COR-L47 (cell line): Measurements from ENCODE around the gene SULF2.
A peak's percentile ranks its signal among the peaks of the same experiment; 100 is the strongest.

ENCODE experiments used
- DNase-seq: peaks from one replicate; lab custom pipeline; 2025; lab: John Stamatoyannopoulos, UW

Gene SULF2

DNA sequence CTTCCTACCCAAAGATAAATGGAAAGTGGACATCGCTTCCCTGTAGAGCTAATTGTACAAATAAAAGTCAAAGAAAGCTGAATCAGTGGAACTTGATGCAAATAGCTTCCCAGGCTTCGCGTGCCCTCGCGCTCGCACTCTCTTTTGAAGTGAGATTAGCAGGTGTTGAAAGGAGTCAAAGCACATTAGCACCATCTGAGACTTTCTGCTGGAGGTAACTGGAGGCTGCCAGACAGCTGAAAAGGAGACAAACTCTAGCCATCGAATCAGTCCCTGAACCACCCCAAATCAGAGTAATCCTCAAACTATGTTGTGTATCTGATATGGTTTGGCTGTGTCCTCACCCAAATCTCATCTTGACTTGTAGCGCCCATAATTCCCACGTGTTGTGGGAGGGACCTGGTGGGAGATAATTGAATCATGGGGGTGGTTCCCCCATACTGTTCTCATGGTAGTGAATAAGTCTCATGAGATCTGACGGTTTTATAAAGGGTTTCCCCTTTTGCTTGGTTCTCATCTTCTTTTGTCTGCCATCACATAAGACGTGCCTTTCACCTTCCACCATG lies 23.7 kb downstream of the SULF2 start:
- DNase-seq = no peak

DNA sequence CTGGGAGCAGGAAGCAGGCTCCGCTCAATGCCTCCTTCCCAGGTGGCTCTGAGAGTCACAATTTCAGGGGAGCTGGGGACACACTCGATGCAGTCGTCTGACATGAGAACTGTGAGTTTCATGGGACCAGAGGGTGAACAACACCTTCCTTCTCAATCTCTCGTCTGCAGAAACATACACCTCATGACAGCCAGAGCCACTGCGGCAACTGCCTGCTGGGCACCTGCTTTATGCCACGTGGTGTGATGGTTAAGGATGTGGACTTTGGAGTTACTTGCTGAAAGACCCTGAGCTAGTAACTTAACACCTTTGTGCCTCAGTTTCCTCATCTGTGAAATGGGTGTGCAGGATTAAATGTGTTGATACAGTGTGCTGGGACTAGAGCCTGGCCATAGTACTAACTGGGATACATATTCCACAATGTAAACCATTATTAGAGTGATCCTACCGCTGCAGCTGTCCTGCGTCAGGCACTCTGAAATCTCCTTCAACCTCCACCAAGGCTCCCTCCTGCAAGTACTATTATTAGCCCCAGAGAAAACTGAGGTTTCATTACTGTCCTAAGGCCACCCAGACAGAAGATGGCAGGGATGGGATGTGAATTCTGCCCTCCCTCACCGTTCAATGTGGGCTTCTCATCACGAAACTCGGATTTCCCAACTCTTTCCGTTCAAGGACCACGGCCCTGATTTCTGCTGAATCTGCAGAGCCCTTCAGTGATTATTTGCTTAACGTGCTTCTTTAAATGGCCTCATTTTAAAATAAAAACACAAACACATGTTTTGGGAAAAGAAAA lies 24.4 kb downstream of the SULF2 start:
- DNase-seq = no peak

DNA sequence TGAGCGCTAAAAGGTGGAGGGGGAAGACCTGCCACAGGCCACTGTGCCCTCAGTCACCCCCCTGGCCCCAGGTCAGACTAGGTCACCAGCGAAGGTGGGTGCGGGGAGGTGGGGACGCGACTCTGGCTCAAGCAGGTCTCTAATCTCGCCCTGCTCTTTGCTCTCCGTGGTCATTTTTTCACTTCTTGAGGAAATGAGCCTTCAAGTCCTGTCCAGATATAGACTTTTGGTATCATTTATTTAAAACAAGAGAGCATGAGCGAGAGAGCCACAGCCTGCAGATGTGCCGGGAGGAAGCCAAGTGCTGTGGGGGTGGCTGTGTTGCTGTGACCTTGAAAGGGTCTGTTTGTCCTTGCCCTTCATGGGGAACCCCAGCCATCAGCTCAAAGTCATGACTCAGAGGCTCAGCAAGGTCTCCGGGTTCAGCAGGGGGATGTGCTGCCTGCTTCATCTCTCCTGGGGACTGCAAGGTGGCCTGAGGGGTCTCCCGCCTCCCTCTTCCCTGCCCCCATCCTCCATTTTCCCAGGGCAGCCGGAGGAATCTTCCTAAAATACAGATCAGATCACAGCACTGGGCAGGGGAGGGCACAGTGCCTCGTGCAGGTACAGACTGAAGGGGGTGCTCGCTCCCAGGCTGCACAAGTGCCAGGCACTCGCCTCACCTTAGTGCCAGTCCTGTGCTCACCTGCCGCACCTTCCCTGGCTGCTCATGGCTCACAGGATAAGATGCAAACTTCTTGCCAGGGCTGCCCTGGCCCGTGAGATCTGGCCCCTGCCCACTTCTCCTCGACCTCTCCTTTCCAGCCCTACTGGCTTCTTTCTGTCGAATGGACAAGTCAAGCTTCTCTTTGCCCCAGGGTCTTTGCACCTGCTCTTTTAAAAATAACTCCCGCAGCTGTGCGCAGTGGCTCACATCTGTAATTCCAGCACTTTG lies 26.5 kb downstream of the SULF2 start:
- no peak for DNase-seq

DNA sequence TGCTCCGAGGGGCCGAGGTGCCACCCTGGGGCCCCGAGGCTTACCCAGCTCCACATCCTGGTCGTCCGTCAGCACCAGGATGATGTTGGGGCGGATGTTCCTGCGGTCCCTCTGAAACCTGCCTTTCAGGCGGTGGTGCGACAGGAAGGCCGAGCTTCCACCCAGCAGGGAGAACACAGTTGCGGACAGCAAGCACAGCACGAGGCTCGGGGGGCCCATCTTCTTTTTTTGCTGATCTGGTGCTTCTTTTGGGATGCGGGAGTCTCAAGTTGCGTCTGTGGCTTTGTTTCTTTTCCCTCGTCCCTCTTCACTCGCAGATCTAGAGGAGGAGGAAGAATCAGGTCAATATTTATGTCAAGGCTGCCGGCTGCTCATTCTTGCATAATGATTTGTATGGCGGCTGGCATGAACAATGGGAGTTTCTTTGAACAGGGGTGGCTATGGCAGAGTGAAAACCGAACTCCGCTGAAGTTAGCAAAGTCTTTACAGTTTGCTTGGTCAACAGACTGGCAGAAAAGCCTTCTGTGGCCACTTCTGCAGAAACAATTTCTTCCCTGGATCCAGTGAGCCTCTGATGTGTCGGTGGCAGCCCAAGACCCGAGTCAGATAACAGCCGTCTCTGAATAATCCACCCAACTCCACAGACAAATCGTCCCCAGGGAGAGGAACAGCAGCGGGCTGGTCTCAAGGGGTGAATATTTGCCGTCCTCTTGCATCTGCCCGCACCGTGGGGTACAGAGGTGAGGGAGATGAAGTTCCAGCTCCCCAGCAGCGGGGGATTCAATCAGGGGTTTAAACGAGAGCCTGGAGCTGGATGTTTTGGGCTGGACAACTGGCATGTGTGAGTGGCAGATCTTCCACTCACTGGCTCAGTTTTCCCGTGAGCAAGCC lies 27.9 kb downstream of the SULF2 start:
- no peak for DNase-seq

DNA sequence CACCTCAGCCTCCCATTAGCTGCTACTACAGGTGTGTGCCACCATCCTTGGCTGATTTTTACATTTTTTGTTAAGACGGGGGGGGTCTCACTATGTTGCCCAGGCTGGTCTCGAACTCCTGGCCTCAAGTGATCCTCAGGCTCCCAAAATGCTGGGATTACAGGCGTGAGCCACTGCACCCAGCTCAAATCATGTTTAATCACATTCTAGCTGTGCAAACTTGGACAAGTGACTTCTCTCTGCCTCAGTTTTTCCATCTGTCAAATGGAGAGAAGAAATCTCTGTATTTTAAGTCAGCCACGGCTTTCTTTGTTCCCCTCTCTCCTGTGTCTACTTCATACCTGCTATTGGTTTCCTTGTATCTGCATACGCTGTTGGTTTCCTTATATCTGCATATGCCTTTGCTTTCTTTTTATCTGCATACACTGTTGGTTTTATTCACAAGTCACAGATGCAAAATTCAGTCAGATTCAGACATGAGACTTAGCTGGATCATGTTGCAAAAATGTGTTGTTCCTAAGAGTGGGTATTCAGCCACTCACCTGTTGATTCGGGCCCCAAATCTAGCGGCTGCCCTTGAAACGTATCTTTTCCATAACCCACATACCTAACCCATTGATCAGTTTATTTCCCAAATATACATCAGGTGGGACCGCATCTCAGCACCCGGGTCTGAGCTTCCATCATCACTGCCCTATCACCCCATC lies 30.2 kb downstream of the SULF2 start:
- no peak for DNase-seq

DNA sequence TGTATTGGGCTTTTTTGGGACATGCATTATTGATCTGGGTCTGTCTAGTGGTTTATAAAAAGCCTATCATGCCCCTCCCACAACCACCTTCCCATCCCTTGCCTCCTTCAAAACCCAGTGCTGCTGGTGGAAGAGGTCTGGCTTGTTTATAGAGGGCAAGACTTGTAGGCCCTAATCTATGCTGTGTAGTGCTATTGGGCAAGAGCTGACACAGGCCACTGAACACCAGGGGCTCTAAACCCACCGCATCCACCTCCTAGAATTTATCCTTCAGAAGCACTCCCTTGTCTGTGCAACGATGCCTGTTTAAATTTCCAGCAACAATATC lies 30.9 kb downstream of the SULF2 start:
- no peak for DNase-seq

DNA sequence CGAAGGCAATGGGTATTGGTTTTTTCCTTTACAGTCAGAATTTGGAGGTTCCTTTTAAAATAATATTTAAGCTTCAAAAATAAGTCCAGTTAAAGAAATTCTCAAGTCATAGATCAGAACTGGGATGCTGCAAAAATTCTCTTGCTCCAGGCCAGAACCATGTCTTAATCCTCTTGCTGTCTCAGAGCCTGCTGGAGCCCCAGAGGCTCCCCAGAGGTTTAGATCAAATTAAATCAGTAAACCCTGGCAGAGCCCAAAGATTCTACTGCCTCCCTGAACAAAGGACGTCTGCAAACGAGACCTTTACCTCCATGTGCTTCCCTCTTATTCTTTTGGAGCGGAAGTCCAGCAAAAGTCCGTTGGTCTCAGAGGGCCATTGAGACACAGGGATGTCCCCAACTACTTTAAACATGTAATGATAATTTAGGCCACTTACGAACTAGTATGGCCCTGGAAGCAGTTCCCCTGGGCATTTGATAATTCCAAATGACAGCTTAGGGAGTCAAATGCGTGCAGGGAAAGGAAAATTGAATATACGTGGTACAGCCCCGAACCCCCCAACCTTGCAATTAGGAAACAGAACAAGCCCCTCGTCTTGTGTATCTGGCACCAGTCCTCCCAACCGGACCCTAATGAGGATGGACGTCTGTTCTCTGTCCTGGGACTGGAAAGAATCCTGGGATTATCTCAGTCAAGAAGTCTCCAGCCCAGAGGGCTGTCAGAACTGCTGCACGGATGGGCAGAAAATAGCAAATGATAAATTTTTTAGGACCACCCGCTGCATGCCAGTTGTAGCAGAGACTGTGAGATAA lies 31.5 kb downstream of the SULF2 start:
- DNase-seq = no peak

- no peak for DNase-seq
Observed at GRCh38 chr20:47751449-47751848, 33.8 kb downstream of the SULF2 start.

GRCh38 chr20:47749339-47749738 lies 35.9 kb downstream of the SULF2 start:
- no peak for DNase-seq

- DNase-seq = no peak
Observed at GRCh38 chr20:47748823-47749222, 36.5 kb downstream of the SULF2 start.

- DNase-seq = no peak
Observed at GRCh38 chr20:47748069-47748468, 37.2 kb downstream of the SULF2 start.

- no peak for DNase-seq
Observed at GRCh38 chr20:47747669-47748031, 37.6 kb downstream of the SULF2 start.

DNA sequence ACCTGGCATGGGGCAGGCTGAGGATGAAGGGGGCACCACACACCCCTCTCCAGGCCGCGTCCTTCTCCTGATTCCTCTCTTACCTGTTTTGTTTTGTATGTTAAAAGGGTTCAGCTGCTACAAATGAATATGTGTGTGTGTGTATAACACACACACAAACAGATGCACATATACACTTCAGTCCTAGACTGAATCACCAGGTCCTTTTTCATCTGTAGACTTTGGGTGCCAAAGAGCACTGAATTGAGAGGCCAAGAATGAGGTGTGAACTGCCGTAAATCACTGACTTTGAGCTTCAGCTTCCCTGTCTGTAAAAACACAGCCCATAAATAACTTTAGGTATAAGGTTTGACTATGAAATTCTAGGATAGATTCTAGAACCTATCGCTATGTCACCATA lies 40.5 kb downstream of the SULF2 start:
- DNase-seq = no peak

GRCh38 chr20:47743671-47744070 lies 41.6 kb downstream of the SULF2 start:
- DNase-seq = no peak

DNA sequence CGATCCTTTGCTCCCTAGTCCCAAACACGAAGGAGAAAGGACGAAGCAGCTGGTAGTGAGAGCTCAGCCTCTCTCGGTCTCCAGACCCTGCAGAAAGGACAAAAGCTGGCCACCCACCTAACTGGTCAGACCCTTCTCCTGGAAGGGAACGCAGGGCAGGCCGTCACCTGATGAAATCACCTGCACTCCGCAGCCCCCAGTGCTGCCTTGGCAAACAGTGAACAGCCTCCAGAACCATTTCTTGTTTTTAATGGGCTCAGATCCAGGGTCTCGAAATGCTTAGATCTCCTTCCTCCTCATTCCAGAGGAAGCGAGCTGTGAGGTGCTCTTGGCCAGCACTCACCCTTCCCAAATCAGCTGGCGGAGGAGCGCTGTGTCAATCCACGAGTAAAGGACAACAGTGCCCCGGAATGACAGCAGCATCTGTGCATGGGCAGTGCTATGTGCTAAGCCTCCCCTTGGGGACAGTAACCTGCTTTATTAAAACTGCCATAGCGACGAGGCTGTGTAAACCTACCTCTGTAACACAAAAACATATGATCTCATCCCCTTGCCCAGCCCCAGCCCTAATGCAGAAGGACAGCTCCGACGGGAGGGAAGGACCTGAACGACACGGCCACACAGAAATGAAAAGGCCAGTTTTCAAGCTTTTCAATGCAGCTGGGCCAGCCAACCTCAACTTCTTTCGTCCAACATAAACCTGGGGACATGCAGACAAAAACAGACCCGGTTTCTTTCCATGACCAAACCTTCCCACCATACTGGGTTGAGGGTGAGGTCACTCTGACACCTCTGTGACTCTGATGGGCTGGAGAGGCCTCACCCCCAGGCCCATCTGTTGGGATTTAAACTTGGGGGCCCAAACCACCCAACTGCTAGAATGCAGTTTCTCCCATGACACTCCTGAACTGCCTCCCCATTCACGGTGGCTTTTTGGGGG lies 43.3 kb downstream of the SULF2 start:
- DNase-seq = peak; percentile 7

GRCh38 chr20:47740862-47741184 lies 44.5 kb downstream of the SULF2 start:
- DNase-seq = no peak

- DNase-seq = no peak
Observed at GRCh38 chr20:47740121-47740861, 45.0 kb downstream of the SULF2 start.

DNA sequence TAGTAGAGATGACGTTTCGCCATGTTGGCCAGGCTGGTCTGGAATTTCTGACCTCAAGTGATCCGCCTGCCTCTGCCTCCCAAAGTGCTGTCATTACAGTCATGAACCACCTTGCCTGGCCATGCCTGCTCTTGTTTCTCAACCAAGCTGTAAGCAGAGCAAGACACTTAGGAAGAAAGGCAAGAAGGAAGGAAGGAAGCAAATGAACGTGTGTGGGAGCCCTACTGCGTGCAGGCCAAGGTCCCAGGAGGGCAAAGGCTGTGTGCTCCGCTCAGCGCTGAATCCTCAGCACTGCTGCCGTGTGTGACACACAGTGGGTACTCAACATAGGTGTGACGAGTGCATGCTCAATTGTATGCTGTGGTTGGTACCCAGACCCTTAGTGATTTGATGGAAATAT lies 47.4 kb downstream of the SULF2 start:
- DNase-seq = no peak
